Measurements from ENCODE around the gene SPG21.

DNA sequence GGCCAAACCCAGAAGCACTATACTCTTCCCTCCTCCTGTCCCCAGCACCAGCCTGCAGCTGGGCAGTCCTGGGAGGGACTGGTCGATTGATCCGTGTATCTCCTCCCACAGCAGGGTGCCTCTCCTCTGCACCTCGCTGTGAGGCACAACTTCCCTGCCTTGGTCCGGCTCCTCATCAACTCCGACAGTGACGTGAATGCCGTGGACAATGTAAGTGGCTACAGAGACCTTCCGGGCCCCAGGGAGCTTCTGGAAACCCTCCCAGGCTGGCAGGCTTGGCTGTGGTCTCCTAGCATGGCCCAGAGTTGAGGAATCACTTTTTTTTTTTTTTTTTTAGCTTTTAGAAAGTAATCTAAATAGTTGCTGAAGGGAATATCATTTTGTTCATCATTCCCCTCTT, 47.4 kb downstream of the SPG21 start:
- TF ChIP-seq ZNF140 (tag by site-specific recombination; IDR thresholded peaks at IDR 0.05) (no peak), SP2 (tag by site-specific recombination; IDR thresholded peaks at IDR 0.05) (no peak), BCL11A (tag by site-specific recombination; IDR thresholded peaks at IDR 0.05; ENCODE audit: low read depth) (no peak), ZNF791 (tag by site-specific recombination; IDR thresholded peaks at IDR 0.05) (no peak), ZBTB7A (tag by site-specific recombination; IDR thresholded peaks at IDR 0.05; ENCODE audit: low read depth) (no peak), ZNF670 (tag by site-specific recombination; IDR thresholded peaks at IDR 0.05; ENCODE audit: low read depth) (no peak), ZNF10 (tag by site-specific recombination; IDR thresholded peaks at IDR 0.05) (no peak), ZNF350 (tag by site-specific recombination; IDR thresholded peaks at IDR 0.05) (no peak), ZNF837 (tag by site-specific recombination; IDR thresholded peaks at IDR 0.05) (no peak)
- TF ChIP-seq, protein P1, sequence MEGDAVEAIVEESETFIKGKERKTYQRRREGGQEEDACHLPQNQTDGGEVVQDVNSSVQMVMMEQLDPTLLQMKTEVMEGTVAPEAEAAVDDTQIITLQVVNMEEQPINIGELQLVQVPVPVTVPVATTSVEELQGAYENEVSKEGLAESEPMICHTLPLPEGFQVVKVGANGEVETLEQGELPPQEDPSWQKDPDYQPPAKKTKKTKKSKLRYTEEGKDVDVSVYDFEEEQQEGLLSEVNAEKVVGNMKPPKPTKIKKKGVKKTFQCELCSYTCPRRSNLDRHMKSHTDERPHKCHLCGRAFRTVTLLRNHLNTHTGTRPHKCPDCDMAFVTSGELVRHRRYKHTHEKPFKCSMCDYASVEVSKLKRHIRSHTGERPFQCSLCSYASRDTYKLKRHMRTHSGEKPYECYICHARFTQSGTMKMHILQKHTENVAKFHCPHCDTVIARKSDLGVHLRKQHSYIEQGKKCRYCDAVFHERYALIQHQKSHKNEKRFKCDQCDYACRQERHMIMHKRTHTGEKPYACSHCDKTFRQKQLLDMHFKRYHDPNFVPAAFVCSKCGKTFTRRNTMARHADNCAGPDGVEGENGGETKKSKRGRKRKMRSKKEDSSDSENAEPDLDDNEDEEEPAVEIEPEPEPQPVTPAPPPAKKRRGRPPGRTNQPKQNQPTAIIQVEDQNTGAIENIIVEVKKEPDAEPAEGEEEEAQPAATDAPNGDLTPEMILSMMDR (tag by site-specific recombination; IDR thresholded peaks at IDR 0.05): no peak
